GM12864 (cell line): ENCODE data around the gene EHF.

Experiments
- DNase-seq: peaks from one replicate; pipeline ENCODE4 v3.0.0-alpha.2; 2011; ENCODE audit warnings: low read depth
- H3K4me3 ChIP-seq: 2 replicates; pipeline ENCODE4 v1.5.1; 2011; ENCODE audit warnings: mild to moderate bottlenecking, low read depth, low read length, control low read depth
- TF ChIP-seq, protein P1 (sequence below): IDR thresholded peaks from 2 replicates; pipeline ENCODE4 v1.5.1; 2011; ENCODE audit warnings: low read depth, mild to moderate bottlenecking, moderate library complexity, low read length, control low read depth, inconsistent platforms; ENCODE audit errors: missing control alignments

Gene EHF

GRCh38 chr11:34647532-34647931 lies 26.6 kb downstream of the EHF start:
- no peak for DNase-seq
- TF ChIP-seq, protein P1, sequence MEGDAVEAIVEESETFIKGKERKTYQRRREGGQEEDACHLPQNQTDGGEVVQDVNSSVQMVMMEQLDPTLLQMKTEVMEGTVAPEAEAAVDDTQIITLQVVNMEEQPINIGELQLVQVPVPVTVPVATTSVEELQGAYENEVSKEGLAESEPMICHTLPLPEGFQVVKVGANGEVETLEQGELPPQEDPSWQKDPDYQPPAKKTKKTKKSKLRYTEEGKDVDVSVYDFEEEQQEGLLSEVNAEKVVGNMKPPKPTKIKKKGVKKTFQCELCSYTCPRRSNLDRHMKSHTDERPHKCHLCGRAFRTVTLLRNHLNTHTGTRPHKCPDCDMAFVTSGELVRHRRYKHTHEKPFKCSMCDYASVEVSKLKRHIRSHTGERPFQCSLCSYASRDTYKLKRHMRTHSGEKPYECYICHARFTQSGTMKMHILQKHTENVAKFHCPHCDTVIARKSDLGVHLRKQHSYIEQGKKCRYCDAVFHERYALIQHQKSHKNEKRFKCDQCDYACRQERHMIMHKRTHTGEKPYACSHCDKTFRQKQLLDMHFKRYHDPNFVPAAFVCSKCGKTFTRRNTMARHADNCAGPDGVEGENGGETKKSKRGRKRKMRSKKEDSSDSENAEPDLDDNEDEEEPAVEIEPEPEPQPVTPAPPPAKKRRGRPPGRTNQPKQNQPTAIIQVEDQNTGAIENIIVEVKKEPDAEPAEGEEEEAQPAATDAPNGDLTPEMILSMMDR: no peak
- no peak overlapping the region for H3K4me3 ChIP-seq

GRCh38 chr11:34648036-34648435 lies 27.1 kb downstream of the EHF start:
- no peak for DNase-seq
- no peak overlapping the region for H3K4me3 ChIP-seq
- TF ChIP-seq, protein P1: no peak

- H3K4me3 ChIP-seq: no peak overlapping the region
- TF ChIP-seq, protein P1: no peak
- no peak for DNase-seq
Measured at GRCh38 chr11:34649597-34649996, 28.7 kb downstream of the EHF start.

GRCh38 chr11:34650528-34650927 lies 29.6 kb downstream of the EHF start:
- TF ChIP-seq, protein P1: no peak
- DNase-seq: peak; percentile 91
- no peak overlapping the region for H3K4me3 ChIP-seq

- no peak for DNase-seq
- no peak overlapping the region for H3K4me3 ChIP-seq
- TF ChIP-seq, protein P1: no peak
Measured at GRCh38 chr11:34651551-34651950, 30.7 kb downstream of the EHF start.

DNA sequence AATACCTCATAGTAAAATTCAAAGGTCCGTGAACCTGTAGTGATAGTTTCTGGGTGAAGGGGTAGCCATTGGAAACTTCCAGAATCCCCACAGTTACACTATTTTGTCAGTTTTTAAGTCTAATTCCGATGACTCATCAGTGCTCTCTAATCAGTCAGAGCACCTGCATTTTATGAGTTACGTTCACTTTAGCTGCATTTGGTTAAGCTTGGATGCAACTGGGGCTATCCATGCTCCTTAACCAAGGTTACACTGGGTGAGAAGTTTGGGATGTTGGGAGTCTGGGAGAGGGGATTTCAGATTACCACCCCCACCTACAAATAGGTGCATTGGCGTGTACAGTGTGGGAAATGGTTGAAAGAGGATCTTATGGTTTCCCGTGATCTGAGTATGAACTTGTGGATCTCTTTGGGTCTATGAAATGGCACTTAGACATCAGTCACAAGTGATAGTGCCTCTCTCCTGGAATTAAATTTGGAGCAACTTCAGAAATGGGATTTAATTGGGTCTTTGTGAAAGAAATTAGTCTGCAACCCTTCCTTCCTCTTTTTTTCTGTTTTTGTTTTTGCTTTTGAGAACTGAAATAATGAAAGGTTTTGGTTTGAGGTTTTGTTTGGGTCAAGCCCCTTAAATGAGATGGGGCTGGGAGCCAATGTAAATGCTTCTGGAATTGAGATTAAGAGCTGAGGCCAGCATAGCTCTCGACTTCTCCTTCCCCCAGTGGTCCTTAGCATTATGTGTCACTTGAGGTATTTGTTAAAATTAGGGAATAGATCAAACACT lies 31.5 kb downstream of the EHF start:
- TF ChIP-seq, protein P1: no peak
- H3K4me3 ChIP-seq: no peak overlapping the region
- no peak for DNase-seq

- H3K4me3 ChIP-seq: no peak overlapping the region
- TF ChIP-seq, protein P1: no peak
- no peak for DNase-seq
Measured at GRCh38 chr11:34653031-34653430, 32.1 kb downstream of the EHF start.
